ENCODE data around the gene NAA40.
"Not testable (repeated sequence)": the region's sequence is repeated elsewhere in the genome, so short reads cannot be mapped to it uniquely, and the experiment has no call there.

The NAA40 gene

DNA sequence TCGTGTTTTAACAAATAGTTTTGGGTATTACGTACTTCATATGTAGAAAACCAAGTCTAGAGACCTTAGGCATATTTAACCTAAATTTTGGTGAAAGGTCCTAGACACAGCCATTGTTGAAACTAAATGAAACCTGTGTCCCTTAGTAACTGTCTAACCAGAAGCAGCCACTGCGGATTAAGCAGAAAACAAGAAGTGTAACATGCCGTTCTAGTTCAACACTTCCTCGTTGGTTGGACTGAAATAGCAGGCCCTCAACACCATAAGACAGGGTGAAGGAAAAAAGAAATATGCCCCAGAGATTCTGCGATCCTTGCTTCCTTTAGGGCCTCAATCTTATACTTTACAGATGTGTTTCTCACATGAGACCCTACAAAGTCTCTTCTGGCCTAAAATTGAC lies 2.0 kb downstream of the NAA40 start:
- DNase-seq, result no peak

DNA sequence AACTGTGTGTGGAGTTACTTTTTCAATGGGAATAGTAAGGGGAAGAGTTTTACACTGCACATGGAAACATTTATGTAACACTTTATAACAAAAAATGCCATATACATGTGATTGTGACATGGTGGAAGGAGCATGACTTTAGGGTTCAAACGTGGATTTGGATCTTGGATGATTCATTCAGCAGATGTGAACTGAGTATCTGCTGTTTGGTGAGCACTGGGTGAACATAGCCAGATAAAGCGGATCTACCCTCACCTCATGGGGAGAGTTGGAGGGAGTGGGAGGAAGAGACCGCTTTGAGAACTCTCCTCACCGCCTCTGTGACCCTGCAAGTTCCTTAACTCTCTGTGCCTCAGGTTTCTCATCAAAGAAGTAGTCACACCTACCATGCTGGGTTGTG lies 3.1 kb downstream of the NAA40 start:
- no peak for DNase-seq

DNA sequence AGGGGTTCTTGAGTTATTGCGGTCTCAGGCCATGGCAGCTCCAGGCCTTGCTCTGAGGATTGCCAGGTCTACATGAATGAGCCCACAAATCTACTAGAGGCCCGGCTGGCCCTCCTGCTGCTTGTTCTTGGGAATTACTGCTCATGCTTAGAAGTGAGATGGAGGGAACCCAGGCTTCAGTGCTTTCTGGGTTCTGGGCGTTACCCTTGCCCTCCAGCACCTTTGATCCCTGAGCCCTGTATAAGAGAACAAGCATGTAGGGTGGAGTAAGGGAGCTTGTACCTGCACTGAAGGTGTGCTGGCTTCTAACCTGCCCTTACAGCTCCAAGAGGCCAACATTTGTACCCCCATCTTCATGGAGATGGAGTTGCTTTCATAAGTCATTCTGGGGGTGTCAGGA lies 4.0 kb downstream of the NAA40 start:
- DNase-seq, result no peak

DNA sequence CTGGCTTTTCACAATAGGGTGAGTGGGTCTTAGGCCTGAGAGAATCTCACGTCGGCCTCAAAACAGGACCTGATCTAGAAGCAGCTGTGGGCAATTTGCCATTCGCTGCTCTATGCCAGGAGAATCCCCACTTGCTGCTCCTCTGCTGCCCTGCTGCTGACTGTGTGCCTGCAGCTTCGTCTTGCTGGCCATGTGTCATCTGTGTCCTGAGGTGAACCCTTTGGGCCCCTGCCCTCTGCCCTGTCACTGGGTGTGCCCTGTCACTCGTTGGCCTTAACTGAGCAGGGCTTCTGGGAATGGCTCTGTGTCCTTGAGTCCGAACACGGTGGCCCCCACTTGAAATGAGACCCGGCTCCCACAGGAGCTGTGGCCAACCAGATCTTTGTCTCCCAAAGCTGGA lies 6.2 kb downstream of the NAA40 start:
- no peak for DNase-seq

DNA sequence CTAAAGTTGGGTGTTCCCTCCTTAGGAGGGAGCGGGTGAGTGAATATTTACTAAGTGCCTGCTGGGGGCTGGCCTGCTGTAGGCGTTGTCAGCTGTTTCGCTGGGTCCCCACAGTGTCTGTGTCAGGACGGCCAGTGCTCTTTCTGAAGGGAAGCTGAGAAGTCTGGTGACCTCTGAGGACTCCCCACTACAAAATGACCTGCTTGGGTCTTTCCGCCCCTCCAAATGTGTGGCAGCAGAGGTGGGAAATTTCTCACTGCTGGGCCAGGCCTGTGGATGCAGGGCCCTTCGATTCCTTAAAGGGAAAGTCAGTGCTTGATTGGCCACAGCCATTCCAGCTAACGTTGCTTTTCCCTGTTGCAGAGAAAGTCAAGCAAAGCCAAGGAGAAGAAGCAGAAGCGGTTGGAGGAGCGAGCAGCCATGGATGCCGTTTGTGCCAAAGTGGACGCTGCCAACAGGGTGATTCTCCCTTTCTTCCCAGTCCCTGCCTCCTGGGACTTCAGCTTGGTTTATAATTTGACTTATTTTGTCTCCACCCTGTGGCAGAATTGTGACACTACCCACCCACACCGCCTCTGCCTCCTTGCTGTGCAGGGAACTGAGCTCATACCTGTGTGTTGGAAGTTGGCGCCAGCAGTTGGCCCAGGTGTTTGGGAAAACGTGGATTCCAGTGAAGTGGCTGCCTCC lies 6.8 kb downstream of the NAA40 start:
- peak; percentile 50 for DNase-seq

DNA sequence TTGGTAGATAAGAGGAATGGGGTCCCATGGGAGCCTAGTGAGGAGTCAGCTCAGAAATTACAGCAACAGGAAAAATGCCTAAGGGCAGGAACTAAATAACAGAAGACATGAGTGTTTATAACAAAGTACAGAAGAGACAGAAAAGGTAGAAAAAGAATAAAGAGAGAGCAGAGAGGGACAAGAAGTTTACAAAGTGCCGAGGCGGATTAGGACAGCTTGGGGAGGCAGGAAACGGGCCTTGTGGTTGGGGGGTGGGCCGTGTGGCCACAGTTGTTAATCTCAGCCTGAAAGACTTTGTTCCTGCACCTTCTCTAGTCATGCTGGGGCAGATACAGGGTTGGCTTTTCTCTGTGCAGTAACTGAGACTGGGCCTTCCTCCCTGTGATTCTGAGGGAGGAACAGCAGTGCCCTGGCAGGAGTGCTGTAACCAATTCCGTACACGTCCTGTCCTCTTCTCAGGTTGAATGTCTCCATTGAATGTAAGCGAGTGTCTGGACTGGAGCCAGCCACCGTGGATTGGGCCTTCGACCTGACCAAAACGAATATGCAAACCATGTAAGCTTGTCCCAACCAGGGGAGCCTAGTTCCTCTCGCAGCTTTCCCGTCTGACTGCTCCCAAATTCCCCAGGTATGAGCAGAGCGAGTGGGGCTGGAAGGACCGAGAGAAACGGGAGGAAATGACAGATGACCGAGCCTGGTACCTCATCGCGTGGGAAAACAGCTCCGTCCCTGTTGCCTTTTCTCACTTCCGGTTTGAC lies 13.2 kb downstream of the NAA40 start:
- DNase-seq, result no peak

DNA sequence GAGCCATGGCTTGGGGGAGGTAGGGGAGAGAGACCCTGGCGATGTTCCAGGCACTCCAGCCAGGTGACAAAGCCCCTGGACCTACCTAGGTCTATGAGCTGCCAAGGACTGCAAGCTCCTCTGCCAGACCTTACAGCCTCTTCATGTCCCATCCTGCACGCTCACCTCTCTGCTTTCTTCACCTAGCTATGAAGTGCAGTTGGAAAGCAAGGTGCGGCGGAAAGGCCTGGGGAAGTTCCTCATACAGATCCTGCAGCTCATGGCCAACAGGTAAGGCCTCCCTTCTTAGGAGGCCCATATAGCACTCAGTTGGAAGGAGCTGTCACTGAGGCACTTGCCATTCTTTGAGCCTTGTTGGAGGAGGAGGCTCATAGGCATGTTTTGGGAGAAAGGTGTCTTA lies 13.8 kb downstream of the NAA40 start:
- no peak for DNase-seq

DNA sequence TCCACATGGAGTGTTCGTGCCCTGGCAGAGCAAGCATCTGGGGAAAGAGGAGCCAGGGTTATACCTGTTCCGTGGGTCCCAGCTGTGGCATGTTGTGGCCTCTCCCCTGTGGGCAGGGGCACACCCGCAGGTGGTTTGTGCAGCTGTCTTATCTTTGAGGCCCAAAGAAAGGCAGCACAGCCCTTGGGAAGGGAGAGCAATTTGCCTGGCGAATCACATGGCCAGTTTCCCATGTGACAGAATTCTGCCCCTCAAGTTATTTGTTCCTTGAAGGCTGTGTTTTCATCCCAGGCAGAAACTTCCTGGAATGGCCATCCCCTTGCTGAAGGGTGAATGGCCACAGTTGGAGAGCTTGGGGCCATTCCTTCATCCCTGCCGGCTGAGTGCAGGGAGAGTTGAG lies 19.2 kb downstream of the NAA40 start:
- DNase-seq, result no peak

DNA sequence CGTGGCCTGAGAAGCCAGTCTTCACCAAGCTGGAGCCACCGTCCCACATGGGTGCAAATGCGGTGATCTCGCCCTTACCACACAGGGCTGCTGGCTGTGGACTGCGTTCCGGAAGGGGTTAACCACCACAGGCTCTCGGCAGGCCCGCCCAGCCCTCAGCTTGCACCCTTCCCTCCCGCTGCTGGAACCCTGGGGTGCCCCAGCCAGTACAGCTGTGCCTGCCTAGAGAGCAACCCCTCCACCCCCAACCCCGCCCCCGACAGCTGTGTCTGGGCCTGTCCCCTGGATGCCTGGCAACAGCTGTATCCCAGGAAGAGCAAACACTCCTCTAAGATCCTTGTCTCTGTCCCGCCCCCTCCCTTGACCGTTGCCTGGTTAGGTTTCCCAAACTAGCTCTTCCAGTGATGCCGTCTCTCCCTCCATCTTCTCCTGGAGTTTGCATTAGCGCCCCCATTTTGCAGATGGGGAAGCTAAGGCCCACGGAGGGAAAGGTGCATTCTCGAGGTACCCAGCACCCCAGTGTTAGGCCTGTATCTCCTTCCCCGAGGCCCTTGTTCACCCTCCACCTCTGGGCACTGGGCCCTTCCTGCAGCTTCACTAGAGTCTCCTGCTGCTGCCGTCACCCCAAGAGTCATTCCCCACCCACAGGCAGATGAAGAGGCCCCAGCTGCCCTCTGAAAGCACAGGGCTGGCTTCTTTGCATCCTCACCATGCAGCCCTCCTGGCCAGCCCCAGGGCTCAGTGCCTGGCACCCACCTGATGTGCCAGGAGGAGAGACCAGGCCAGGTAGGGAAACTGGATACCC lies 23.0 kb downstream of the NAA40 start:
- DNase-seq, result no peak

DNA sequence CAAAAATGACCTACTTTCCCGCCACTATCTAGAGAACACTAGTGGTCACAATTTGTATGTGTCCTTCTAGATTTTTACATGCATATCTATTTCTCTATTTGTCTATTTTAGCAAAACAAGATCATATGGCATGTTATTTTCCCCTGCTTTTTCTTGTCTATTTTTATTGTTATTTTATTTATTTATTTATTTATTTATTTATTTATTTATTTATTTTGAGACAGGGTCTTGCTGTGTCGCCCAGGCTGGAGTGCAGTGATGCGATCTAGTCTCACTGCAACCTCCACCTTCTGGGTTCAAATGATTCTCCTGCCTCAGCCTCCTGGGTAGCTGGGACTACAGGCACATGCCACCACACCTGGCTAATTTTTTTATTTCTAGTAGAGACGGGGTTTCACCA lies 25.1 kb downstream of the NAA40 start:
- DNase-seq, result not testable (repeated sequence)

DNA sequence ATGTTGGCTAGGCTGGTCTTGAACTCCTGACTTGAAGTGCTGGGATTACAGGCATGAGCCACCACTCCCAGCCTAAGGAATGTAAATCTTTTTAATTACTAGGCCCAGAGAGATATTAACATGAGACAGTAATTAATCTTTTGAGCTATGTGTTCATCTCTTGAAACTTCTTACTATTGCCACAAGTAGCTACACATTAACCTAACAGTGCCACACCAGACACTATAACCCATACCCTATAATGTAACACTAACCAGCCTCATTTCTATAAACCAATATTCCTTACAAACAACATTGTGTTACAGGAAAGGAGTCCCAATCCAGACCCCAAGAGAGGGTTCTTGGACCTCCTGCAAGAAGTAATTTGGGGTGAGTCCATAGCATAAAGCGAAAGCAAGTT lies 27.6 kb downstream of the NAA40 start:
- no peak for DNase-seq

DNA sequence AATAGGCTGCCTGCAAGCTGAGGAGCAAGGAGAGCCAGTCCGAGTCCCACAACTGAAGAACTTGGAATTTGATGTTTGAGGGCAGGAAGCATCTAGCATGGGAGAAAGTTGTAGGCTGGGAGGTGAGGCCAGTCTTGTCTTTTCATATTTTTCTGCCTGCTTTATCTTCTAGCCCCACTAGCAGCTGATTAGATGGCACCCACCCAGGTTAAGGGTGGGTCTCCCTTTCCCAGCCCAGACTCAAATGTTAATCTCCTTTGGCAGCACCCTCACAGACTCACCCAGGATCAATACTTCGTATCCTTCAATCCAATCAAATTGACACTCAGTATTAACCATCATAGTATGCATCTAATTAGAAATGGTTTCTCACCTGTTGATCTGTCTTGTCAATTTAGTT lies 30.7 kb downstream of the NAA40 start:
- no peak for DNase-seq

DNA sequence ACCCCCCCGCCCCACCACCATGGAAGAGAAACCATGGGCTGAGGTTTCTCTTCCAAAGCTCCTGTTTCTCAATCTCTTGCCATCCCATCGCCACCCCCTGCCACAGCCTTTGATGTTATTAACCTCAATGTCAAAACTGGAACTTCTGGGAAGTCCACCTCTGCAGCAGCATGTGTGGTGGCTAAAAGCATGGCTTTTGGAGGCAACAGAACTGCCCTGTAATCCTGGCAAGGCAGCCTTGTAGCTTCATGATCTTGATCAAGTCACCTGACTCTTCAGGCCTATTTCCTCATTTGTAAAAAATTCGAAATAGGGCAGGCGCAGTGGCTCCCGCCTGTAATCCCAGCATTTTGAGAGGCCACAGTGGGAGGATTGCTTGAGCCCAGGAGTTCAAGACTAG lies 32.1 kb downstream of the NAA40 start:
- no peak for DNase-seq

DNA sequence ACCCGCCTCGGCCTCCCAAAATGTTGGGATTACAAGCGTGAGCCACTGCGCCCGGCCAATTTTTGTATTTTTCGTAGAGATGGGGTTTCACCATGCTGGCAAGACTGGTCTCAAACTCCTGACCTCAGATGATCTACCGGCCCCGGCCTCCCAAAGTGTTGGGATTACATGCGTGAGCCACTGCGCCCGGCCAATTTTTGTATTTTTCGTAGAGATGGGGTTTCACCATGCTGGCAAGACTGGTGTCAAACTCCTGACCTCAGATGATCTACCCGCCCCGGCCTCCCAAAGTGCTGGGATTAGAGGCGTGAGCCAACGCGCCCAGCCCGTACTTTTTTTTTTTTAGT lies 35.1 kb downstream of the NAA40 start:
- not testable (repeated sequence) for DNase-seq

DNA sequence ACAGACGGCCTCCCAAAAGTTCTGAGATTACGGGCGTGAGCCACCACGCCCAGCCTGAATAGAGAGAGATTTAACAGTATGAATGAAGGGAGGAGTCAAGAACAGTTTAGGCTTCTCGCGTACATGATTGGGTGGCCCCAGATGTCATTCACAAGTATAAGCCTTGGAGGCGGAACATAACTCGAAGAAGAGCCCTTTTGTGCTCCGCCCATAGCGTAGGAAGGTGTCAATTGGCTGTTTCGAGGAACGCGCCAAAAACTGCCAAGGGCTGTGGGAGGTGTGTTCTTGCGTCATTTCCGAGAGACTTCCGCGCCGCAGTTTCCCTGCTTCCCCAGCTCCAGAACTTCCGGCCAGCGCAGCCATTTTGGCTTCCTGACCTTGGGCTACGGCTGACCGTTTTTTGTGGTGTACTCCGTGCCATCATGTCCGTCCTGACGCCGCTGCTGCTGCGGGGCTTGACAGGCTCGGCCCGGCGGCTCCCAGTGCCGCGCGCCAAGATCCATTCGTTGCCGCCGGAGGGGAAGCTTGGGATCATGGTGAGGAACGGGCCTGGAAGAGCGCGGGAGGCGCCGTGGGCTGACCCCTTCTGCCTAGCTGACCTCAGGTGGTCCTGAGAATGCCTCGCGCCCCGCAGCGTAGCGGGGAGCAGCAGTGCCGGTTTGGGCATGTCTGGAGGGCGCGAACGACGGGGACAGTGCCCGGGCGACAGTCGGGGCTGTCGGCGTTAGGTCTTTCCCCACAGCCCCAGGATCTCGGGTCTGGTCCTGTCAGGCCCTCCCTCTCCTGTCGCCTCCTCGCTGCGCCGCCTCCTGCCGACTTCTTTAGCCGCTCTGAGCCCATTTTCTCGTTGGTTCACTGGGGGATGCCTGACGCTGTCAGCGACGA lies 35.7 kb downstream of the NAA40 start, which contains the start of gene COX8A:
Gene COX8A, plus strand, starts transcription at position 362 of the 885 bp plus-strand sequence. Its CDS starts 61 bp downstream, at position 423.
- DNase-seq, result peak; percentile 95

DNA sequence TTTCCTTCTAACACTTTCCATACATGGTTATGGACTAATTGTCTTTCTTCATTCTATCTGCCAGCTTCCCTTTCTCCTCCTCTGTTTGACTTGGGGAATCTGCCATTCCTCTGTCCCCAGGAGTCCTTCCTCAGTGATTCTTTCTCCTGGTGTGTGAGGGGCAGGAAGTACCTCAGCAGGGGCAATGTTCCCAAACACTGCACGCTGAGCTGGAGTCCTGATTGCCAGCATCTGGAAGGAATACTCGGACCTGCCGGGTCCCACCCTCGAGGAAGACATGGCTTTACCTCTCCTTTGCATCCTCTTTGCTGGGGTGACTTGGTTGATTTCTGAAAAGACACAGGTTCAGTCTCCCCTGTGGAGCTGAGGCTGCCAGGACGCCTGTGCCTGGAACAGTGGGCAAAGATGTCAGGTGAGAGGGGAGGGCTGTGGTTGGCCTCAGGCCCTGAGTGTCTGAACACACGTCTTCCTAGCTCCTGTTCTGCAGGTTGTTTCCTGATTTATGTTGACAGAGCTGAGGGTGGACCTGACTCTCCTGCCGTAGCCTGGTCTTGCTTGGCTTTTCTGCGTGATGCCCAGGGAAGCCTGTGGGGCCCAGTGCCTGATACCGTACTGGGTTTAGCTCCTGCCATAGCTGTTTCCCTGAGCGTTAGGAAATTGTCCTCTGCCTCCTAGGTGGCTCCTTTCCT lies 39.9 kb downstream of the NAA40 start:
- no peak for DNase-seq

DNA sequence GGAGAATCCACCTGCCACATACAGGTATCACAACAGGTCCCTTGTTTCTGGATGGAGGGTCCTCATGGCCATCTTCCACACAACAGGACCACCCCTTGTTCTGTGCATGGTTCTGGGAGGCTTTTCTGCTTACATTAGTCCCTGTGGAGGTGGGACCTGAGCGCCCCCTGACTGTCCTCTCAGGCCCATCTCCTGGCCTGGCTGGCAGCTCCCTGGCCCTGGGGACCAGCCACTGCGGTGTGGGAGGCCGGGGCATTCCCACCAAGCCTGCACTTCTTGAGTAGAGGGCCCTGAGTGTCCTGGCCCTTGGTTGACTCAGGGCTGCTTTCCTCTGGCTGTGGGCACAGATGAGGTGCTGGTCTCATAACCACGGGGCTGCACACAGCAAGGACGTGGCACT lies 40.6 kb downstream of the NAA40 start:
- no peak for DNase-seq

DNA sequence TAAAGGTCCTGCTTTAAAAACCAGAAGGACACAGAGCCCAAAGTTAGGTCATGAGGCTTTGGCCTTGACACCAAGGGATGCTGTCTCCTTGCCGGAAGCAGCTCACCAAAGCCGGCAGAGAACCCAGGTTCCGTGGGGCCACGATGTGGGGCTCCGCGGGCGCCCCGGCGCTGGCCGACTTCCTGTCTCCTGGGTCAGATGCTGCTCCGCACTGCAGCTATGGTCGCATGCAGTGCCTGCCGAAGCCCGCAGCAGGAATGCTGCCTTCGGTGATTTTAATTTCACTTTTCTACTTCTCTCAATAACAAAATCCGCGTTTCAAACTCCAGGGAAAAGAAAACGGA lies 47.0 kb downstream of the NAA40 start:
- DNase-seq, result peak; percentile 70

DNA sequence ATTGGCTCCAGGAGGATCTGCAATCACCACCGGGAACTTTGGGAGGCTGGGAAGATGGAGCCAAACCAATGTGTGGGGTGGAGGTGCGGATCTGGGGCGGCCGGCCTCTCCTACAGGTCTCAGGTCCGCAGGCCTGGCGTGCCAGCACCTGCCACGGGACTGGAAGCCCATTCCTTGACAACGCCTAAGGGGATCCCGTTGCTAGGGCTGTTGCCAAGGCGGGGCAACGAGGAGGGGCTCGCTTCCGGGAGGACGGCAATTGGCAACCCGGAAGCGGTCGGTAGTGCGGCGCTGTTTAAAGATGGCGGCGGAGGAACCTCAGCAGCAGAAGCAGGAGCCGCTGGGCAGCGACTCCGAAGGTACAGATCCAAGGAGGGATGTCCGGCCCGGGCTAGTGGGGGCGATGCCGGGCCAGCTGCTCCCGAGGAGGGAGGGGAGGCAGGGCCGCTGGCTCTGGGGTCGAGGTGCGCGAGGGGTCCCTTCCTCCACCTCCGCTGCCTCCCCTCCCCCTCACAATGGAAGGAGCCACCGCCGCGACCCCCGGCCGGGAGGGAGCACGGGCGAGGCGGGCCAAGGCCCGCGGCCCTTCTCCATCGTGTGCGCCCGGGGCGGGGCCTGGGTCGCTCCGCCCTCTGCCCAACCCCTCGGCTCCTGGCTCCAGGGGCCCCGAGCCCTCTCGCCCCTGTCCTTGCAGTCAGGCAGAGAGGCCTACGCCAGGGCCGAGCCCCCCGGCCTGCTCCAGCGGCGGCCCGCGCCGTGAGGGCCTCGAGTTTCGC lies 47.5 kb downstream of the NAA40 start, which contains the start of gene OTUB1:
Gene OTUB1, plus strand, starts transcription at position 283 of the 776 bp plus-strand sequence. Its CDS starts 19 bp downstream, at position 302.
- DNase-seq, result peak; percentile 88

DNA sequence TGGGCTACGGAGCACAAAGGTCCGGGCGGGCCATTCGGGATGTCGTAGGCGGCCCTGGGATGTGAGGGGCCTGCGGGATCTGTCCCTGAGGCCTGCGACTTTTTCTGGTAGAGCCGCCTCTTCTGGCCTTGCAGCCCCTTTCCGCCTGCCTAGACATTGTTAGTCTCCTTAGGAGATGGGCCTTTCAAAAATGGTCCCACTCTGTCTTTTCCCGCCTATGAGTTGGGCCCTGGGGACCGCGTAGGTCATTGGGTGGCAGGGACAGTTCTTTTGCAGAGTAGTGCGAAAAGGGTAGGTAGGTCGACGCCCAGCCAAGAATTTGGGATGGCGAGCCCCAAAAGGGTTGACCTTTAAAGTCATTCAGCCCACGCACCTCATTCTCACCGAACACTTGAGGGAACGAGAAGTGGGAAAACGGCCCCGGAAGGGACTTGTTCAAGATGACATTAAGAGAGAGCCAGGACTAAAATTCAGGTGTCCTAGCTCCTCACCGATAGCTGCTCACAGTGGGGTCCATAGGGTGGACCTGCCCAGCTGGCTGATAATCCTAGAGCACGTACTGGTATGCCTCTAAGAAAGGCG lies 48.2 kb downstream of the NAA40 start:
- DNase-seq, result no peak

DNA sequence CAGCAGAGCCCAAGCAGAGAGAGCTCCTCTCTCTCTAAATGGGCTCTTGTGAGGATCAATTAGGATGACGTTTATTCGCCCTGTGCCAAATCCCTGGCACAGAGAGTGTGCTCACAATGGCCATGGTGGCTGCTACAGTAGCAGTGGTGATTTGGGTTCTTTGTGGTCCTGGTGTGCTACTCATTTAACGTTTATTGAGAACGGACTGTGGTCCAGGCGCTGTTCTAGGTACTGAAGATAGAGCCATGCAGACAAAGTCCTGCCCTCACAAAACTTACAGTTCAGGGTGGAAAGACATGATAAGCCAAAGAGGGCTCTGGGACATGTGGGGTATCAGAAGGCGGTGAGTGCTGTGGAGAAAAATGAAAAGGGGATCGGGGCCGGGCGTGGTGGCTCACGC lies 52.8 kb downstream of the NAA40 start:
- DNase-seq, result no peak

Measured in activated naive CD4-positive, alpha-beta T cell treated with anti-CD3 and anti-CD28 coated beads, Interleukin-2, amount 50 U/mL, for 16 hours (primary cell).